Adrenal gland (tissue), 12 donors: Measurements from ENCODE around the gene CISD1. TPM values are rescaled to one million over a fixed set of nuclear protein-coding genes. Genes with fewer than 3 reads are reported as not detected.

Experiments
- DNase-seq, 7 donors: peaks; one replicate each; pipeline ENCODE4 v3.0.0-alpha.2; 2019 to 2020
- H3K27ac ChIP-seq, 5 donors: fragments of 200-600 bp; sonication (generic) in 4 of 5; 1 replicate in 3 of 5; 2 replicates in 2 of 5; pipeline versions ENCODE4 v1.5.1 to v1.8.0; 2016 to 2020; ENCODE audit warnings: mild to moderate bottlenecking in 1 of 5
- H3K27me3 ChIP-seq: fragments of 200-600 bp; 2 replicates; pipeline ENCODE4 v1.8.0; 2021
- H3K36me3 ChIP-seq, 2 donors: fragments of 200-600 bp; replicated peaks in 1 of 2; 1 replicate in 1 of 2; 2 replicates in 1 of 2; pipeline versions ENCODE4 v1.5.1 to v1.8.0; 2018 to 2022
- H3K4me1 ChIP-seq, 2 donors: fragments of 200-600 bp; replicated peaks in 1 of 2; 1 replicate in 1 of 2; 2 replicates in 1 of 2; pipeline versions ENCODE4 v1.5.1 to v1.8.0; 2018 to 2021
- H3K4me3 ChIP-seq, 4 donors: fragments of 200-600 bp; sonication (generic) in 3 of 4; one replicate each; pipeline ENCODE4 v1.5.1; 2016 to 2018
- H3K9me3 ChIP-seq, 3 donors: fragments of 200-600 bp; sonication (generic) in 1 of 3; replicated peaks in 1 of 3; 1 replicate in 2 of 3; 2 replicates in 1 of 3; pipeline versions ENCODE4 v1.5.1 to v1.8.0; 2016 to 2021
- CTCF ChIP-seq, 6 experiments: fragments of 450-650 bp in 4 of 6; fragments of 200-600 bp in 2 of 6; sonication (generic) in 1 of 6; IDR thresholded peaks; 1 replicate in 5 of 6; 2 replicates in 1 of 6; pipeline versions ENCODE4 v1.5.1 to v1.8.0; 2016 to 2021; ENCODE audit warnings: antibody characterized with exemption in 6 of 6, mild to moderate bottlenecking in 2 of 6, moderate library complexity in 1 of 6
- POLR2A ChIP-seq, 2 donors: fragments of 450-650 bp; IDR thresholded peaks; one replicate each; pipeline ENCODE4 v1.6.1; 2017; ENCODE audit warnings: antibody characterized with exemption in 2 of 2, mild to moderate bottlenecking in 2 of 2, moderate library complexity in 1 of 2
- WGBS, 4 donors: extraction: QIAGEN DNeasy Blood & Tissue Kit in 2 of 4; methylation state at CpG; one replicate each; pipeline versions ENCODE4 v1.1.5 to v1.1.7; 2013 to 2017; 5-methylcytosine and 5-hydroxymethylcytosine counted together
- intact Hi-C, 2 donors: fragments of 100-400 bp; cut with DNase I; formaldehyde crosslinking; loops; one replicate each; pipeline versions ENCODE4 v1.14.1 to v1.15.0; 2022 to 2023
- polyA plus RNA-seq, 3 donors: library from polyadenylated mRNA; stranded (reverse); fragments of 200-250 nt in 2 of 3; fragments of 350-450 nt in 1 of 3; fragmentation: Illumina TruSeq in 1 of 3; extraction: RNeasy Lipid Tissue Mini Kit (QIAGEN cat#74804) in 1 of 3; gene quantifications; one replicate each; pipeline ENCODE4 v1.2.3, GENCODE V29; 2013 to 2014
- total RNA-seq, 9 donors: library from RNA; depleted of rRNA in 4 of 9; stranded (reverse); fragments of >200 nt in 4 of 9; fragments of 120-200 nt in 1 of 9; fragmentation: NEBNext Ultra II Directional in 1 of 9; extraction: Animal tissue kit (Norgen Biotek cat#: 25700) in 1 of 9; gene quantifications; one replicate each; pipeline versions ENCODE4 v1.1.0 to v1.2.4, GENCODE V29; 2013 to 2023
- donor health status: healthy with polysubstance abuse.
- donor health status: Bipolar disorder and iron deficiency.
- donor health status: DM: yes; HTN: yes; CAD: no.
- donor health status: DM: no; HTN: no; CAD: no.
- donor health status: DM: no; HTN: no; CAD: no.
- donor health status: DM: yes; HTN: yes; CAD: no.

Gene CISD1
- total and polyA plus RNA-seq, 12 donors: 10.5 to 156 (median 40.4) TPM

- H3K36me3 ChIP-seq: no peaks in the 10 kb centered on the region
- no peak overlapping the region for H3K27ac ChIP-seq
- no peaks in the 10 kb centered on the region for H3K4me1 ChIP-seq
- H3K4me3 ChIP-seq: no peak overlapping the region
- no peaks in the 10 kb centered on the region for H3K27me3 ChIP-seq
- TF ChIP-seq CTCF (IDR thresholded peaks at IDR 0.05) (no peak), POLR2A (IDR thresholded peaks at IDR 0.05) (no peak)
- 83 to 90% (median 87%) methylated on average over 3 of the region's 3 CpGs for WGBS, 4 donors
- DNase-seq: no peak
- no peaks in the 10 kb centered on the region for H3K9me3 ChIP-seq
- intact Hi-C loops: loop anchor here in 1 of 2 donors (10.0 kb wide), 1 partner anchor 77 kb away; the partner anchor contains the start of gene TFAM
Observed at GRCh38 chr10:58307676-58308075, 38.7 kb downstream of the CISD1 start.

- no peaks in the 10 kb centered on the region for H3K4me1 ChIP-seq
- intact Hi-C loops: no loop called here
- H3K4me3 ChIP-seq: no peak overlapping the region
- no peak for DNase-seq
- no peaks in the 10 kb centered on the region for H3K27me3 ChIP-seq
- no peaks in the 10 kb centered on the region for H3K9me3 ChIP-seq
- TF ChIP-seq POLR2A (IDR thresholded peaks at IDR 0.05): no peak
- no peak for TF ChIP-seq CTCF (IDR thresholded peaks at IDR 0.05)
- H3K36me3 ChIP-seq: no peaks in the 10 kb centered on the region
- H3K27ac ChIP-seq: no peak overlapping the region
Observed at GRCh38 chr10:58311026-58311425, 42.1 kb downstream of the CISD1 start.

DNA sequence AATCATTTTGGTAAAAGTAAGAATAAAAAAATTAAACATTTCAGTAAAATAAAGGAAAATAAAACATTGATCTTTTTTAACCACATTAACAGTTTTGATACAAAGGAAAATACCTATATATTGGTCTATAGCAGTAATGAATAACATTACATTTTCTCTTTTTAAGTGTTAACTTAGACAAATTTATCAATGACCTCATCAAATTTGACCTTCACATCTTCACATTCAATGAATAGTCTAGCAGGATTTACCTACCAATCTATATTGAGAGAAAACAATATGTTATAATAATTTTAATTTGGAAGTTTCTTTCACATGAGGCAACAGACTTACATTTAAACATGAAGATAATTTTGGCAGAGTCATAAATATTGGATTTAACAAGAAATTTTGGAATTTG lies 47.9 kb downstream of the CISD1 start:
- DNase-seq: no peak
- Histone ChIP-seq H3K27me3 (no peaks in the 10 kb centered on the region), H3K4me3 (no peak overlapping the region), H3K4me1 (no peaks in the 10 kb centered on the region), H3K36me3 (no peaks in the 10 kb centered on the region), H3K27ac (no peak overlapping the region), H3K9me3 (no peaks in the 10 kb centered on the region)
- intact Hi-C loops: no loop called here
- no peak for TF ChIP-seq POLR2A (IDR thresholded peaks at IDR 0.05)
- TF ChIP-seq CTCF (IDR thresholded peaks at IDR 0.05): no peak

- intact Hi-C loops: no loop called here
Observed at GRCh38 chr10:58318346-58318745, 49.4 kb downstream of the CISD1 start.

More at GRCh38 chr10:58318346-58318745, 49.4 kb downstream of the CISD1 start:
- Histone ChIP-seq H3K27ac (no peak overlapping the region), H3K36me3 (no peaks in the 10 kb centered on the region), H3K4me1 (no peaks in the 10 kb centered on the region), H3K9me3 (no peaks in the 10 kb centered on the region), H3K4me3 (no peak overlapping the region), H3K27me3 (no peaks in the 10 kb centered on the region)
- DNase-seq: no peak
- 56 to 71% (median 59%) methylated on average over 2 of the region's 2 CpGs for WGBS, 4 donors
- TF ChIP-seq POLR2A (IDR thresholded peaks at IDR 0.05) (no peak), CTCF (IDR thresholded peaks at IDR 0.05) (no peak)
